H1 (cell line): ENCODE results near the gene EXD3. TPM values are rescaled to one million over a fixed set of nuclear protein-coding genes. Genes with fewer than 3 reads are reported as not detected.

ENCODE experiments used
- CTCF ChIA-PET: fragments of 300-600 bp; sonication (Branson Sonifier 250); formaldehyde crosslinking; loops from one replicate; lab custom pipeline; 2021; ENCODE audit not compliant: partially characterized antibody; lab: Charles Lee
- POLR2A ChIA-PET: fragments of 300-600 bp; sonication (Branson Sonifier 250); formaldehyde crosslinking; loops from one replicate; lab custom pipeline; 2021; ENCODE audit warnings: inconsistent platforms; ENCODE audit not compliant: partially characterized antibody; lab: Charles Lee
- DNase-seq, 2 experiments: peaks; one replicate each; pipeline versions ENCODE4 v3.0.0 to v3.0.0-alpha.2; 2010 to 2022; ENCODE audit warnings: low spot score in 2 of 2, low read depth in 1 of 2, mixed read lengths in 1 of 2
- FAIRE-seq: peaks from 2 replicates; lab custom pipeline; 2011; peaks lifted over from hg19 to GRCh38; lab: Jason Lieb, UNC
- H2AFZ ChIP-seq: 2 replicates; pipeline ENCODE4 v1.8.1; 2012; ENCODE audit warnings: low read length, inconsistent platforms
- H2AK5ac ChIP-seq: 2 replicates; pipeline ENCODE4 v1.6.1; 2013; ENCODE audit warnings: low read depth, low read length
- H2BK120ac ChIP-seq: replicated peaks from 2 replicates; pipeline ENCODE3; 2013; ENCODE audit warnings: low read depth, low read length, inconsistent platforms
- H2BK12ac ChIP-seq: 2 replicates; pipeline ENCODE4 v1.6.1; 2013; ENCODE audit warnings: low read depth, low read length
- H2BK15ac ChIP-seq: 2 replicates; pipeline ENCODE4 v1.6.1; 2013; ENCODE audit warnings: low read length
- H2BK20ac ChIP-seq: 2 replicates; pipeline ENCODE4 v1.6.1; 2013; ENCODE audit warnings: low read length
- H2BK5ac ChIP-seq: 2 replicates; pipeline ENCODE4 v1.6.1; 2013; ENCODE audit warnings: low read depth, low read length
- H3K14ac ChIP-seq: 2 replicates; pipeline ENCODE4 v1.6.1; 2013; ENCODE audit warnings: inconsistent platforms; ENCODE audit not compliant: insufficient read length
- H3K18ac ChIP-seq: 2 replicates; pipeline ENCODE4 v1.6.1; 2013; ENCODE audit warnings: low read length; ENCODE audit errors: extremely low read depth
- H3K23ac ChIP-seq: 2 replicates; pipeline ENCODE4 v1.6.1; 2013; ENCODE audit warnings: inconsistent platforms; ENCODE audit not compliant: insufficient read length
- H3K23me2 ChIP-seq: 2 replicates; pipeline ENCODE4 v1.6.1; 2013; ENCODE audit warnings: low read depth, low read length
- H3K27ac ChIP-seq: 2 replicates; pipeline ENCODE4 v1.6.1; 2011; ENCODE audit warnings: low read depth, low read length, inconsistent platforms
- H3K27me3 ChIP-seq, 4 experiments: replicated peaks in 1 of 4; 1 replicate in 1 of 4; 2 replicates in 3 of 4; pipeline versions ENCODE4 v1.6.1 to v1.8.1; 2011 to 2013; ENCODE audit warnings: low read length in 3 of 4, mild to moderate bottlenecking in 3 of 4, inconsistent platforms in 2 of 4, mixed read lengths in 2 of 4, moderate library complexity in 1 of 4; ENCODE audit not compliant: control insufficient read depth in 3 of 4, insufficient read depth in 3 of 4; ENCODE audit errors: extremely low read depth in 1 of 4
- H3K36me3 ChIP-seq, 4 experiments: 2 replicates each; pipeline versions ENCODE4 v1.6.1 to v1.8.1; 2011 to 2013; ENCODE audit warnings: mild to moderate bottlenecking in 4 of 4, low read length in 3 of 4, moderate library complexity in 2 of 4, control low read depth in 1 of 4, inconsistent platforms in 1 of 4; ENCODE audit not compliant: insufficient read depth in 4 of 4, control insufficient read depth in 2 of 4
- H3K4ac ChIP-seq: replicated peaks from 2 replicates; pipeline ENCODE3; 2013; ENCODE audit warnings: low read length, low read depth, mixed read lengths, inconsistent platforms; ENCODE audit not compliant: insufficient read length
- H3K4me1 ChIP-seq, 4 experiments: replicated peaks in 1 of 4; 1 replicate in 1 of 4; 2 replicates in 3 of 4; pipeline versions ENCODE4 v1.6.1 to v1.8.1; 2011 to 2013; ENCODE audit warnings: low read length in 3 of 4, inconsistent platforms in 2 of 4, mixed read lengths in 1 of 4; ENCODE audit not compliant: insufficient read depth in 4 of 4, control insufficient read depth in 3 of 4
- H3K4me2 ChIP-seq, 2 experiments: 2 replicates each; pipeline versions ENCODE4 v1.6.1 to v1.8.1; 2011 to 2013; ENCODE audit warnings: low read depth in 2 of 2, low read length in 2 of 2, control low read depth in 1 of 2, inconsistent platforms in 1 of 2, mild to moderate bottlenecking in 1 of 2; ENCODE audit not compliant: insufficient read depth in 1 of 2
- H3K4me3 ChIP-seq, 4 experiments: fragments of 200-600, 300-600 bp in 1 of 4; sonication (generic), shearing (Covaris generic), sonication (Bioruptor Twin) in 1 of 4; 2 replicates each; pipeline versions ENCODE4 v1.5.1 to v1.8.1; 2011 to 2016; ENCODE audit warnings: low read length in 4 of 4, low read depth in 3 of 4, control low read depth in 2 of 4, inconsistent platforms in 2 of 4, mild to moderate bottlenecking in 2 of 4, mixed read lengths in 1 of 4, moderate library complexity in 1 of 4; ENCODE audit not compliant: insufficient read depth in 2 of 4; ENCODE audit errors: extremely low read depth in 1 of 4
- H3K56ac ChIP-seq: replicated peaks from 2 replicates; pipeline ENCODE3; 2013; ENCODE audit warnings: low read depth, mild to moderate bottlenecking, mixed read lengths, low read length, inconsistent platforms; ENCODE audit not compliant: insufficient read length
- H3K79me1 ChIP-seq: 2 replicates; pipeline ENCODE4 v1.6.1; 2013; ENCODE audit warnings: low read depth, low read length, control low read depth
- H3K79me2 ChIP-seq, 2 experiments: 2 replicates each; pipeline versions ENCODE4 v1.6.1 to v1.8.1; 2012 to 2013; ENCODE audit warnings: low read length in 2 of 2, mild to moderate bottlenecking in 2 of 2, inconsistent platforms in 1 of 2; ENCODE audit not compliant: insufficient read depth in 2 of 2, control insufficient read depth in 1 of 2
- H3K9ac ChIP-seq, 4 experiments: replicated peaks in 1 of 4; 1 replicate in 1 of 4; 2 replicates in 3 of 4; pipeline versions ENCODE4 v1.6.1 to v1.8.1; 2011 to 2013; ENCODE audit warnings: low read depth in 3 of 4, low read length in 3 of 4, control low read depth in 2 of 4, mild to moderate bottlenecking in 2 of 4, moderate library complexity in 2 of 4, inconsistent platforms in 1 of 4; ENCODE audit errors: extremely low read depth in 1 of 4
- H3K9me3 ChIP-seq, 2 experiments: 2 replicates each; pipeline versions ENCODE4 v1.6.1 to v1.8.1; 2012 to 2013; ENCODE audit warnings: mild to moderate bottlenecking in 2 of 2, moderate library complexity in 2 of 2, control low read depth in 1 of 2, inconsistent platforms in 1 of 2, low read depth in 1 of 2, low read length in 1 of 2, mixed read lengths in 1 of 2; ENCODE audit not compliant: insufficient read depth in 2 of 2
- H4K20me1 ChIP-seq, 2 experiments: replicated peaks in 1 of 2; 2 replicates each; pipeline versions ENCODE3 to v1.8.1; 2011 to 2013; ENCODE audit warnings: inconsistent platforms in 2 of 2, low read length in 2 of 2, mild to moderate bottlenecking in 1 of 2; ENCODE audit not compliant: insufficient read depth in 2 of 2, control insufficient read depth in 1 of 2
- H4K5ac ChIP-seq: 2 replicates; pipeline ENCODE4 v1.6.1; 2013; ENCODE audit warnings: low read length, low read depth, mixed read lengths, inconsistent platforms; ENCODE audit not compliant: insufficient read length
- H4K8ac ChIP-seq: 2 replicates; pipeline ENCODE4 v1.8.0; 2013; ENCODE audit warnings: mild to moderate bottlenecking, moderate library complexity, low read length, inconsistent platforms; ENCODE audit not compliant: insufficient read depth; ENCODE audit errors: extremely low read depth
- H4K91ac ChIP-seq: replicated peaks from 2 replicates; pipeline ENCODE3; 2013; ENCODE audit warnings: low read length, mixed read lengths, inconsistent platforms; ENCODE audit not compliant: insufficient read length
- ASH2L ChIP-seq: fragments of 200-600, 300-600 bp; sonication (generic); IDR thresholded peaks from one replicate; pipeline ENCODE4 v1.7.1; 2017; ENCODE audit warnings: low read length
- CBX5 ChIP-seq: fragments of 300-800, 300-1000 bp; sonication (generic); IDR thresholded peaks from 2 replicates; pipeline ENCODE4 v1.7.1; 2016; ENCODE audit warnings: antibody characterized with exemption, low read length, low read depth
- CHD2 ChIP-seq: IDR thresholded peaks from 2 replicates; pipeline ENCODE4 v1.6.1; 2012; ENCODE audit warnings: low read length, improper control_type of control experiment
- CTBP2 ChIP-seq: IDR thresholded peaks from 2 replicates; pipeline ENCODE4 v1.7.0; 2011; ENCODE audit warnings: borderline replicate concordance, mild to moderate bottlenecking, moderate library complexity, mixed read lengths, low read length; ENCODE audit not compliant: insufficient read depth, insufficient read length
- NANOG ChIP-seq: IDR thresholded peaks from 2 replicates; pipeline ENCODE4 v1.6.1; 2011; ENCODE audit warnings: low read length, low read depth, mild to moderate bottlenecking, inconsistent platforms; ENCODE audit not compliant: insufficient read depth, poor library complexity, severe bottlenecking
- PHF8 ChIP-seq: fragments of 200-600 bp; sonication (generic); conservative IDR thresholded peaks from 2 replicates; pipeline ENCODE4 v1.7.1; 2012; ENCODE audit warnings: low read depth, mild to moderate bottlenecking, inconsistent platforms, low read length, moderate library complexity
- RNF2 ChIP-seq: fragments of 200-900, 300-1000 bp; sonication (generic); IDR thresholded peaks from 2 replicates; pipeline ENCODE4 v1.7.1; 2016; ENCODE audit warnings: borderline replicate concordance, low read depth, mild to moderate bottlenecking, antibody characterized with exemption, low read length; ENCODE audit not compliant: poor library complexity, severe bottlenecking; ENCODE audit errors: missing control alignments
- RXRA ChIP-seq: IDR thresholded peaks from 2 replicates; pipeline ENCODE4 v1.6.1; 2011; ENCODE audit warnings: low read depth, mild to moderate bottlenecking, low read length, moderate library complexity; ENCODE audit not compliant: insufficient read depth
- SIRT6 ChIP-seq: IDR thresholded peaks from one replicate; pipeline ENCODE4 v1.7.1; 2012; ENCODE audit warnings: low read length, inconsistent platforms
- SP1 ChIP-seq: IDR thresholded peaks from 2 replicates; pipeline ENCODE4 v1.6.1; 2011; ENCODE audit warnings: low read depth, low read length
- SP2 ChIP-seq: IDR thresholded peaks from 2 replicates; pipeline ENCODE4 v1.6.1; 2012; ENCODE audit warnings: mild to moderate bottlenecking, low read length, inconsistent platforms
- SP4 ChIP-seq: IDR thresholded peaks from 2 replicates; pipeline ENCODE4 v1.6.1; 2012; ENCODE audit warnings: low read length, inconsistent platforms
- SRF ChIP-seq: IDR thresholded peaks from 2 replicates; pipeline ENCODE4 v1.6.1; 2011; ENCODE audit warnings: mild to moderate bottlenecking, low read depth, low read length, moderate library complexity
- SUZ12 ChIP-seq: fragments of 200-600 bp; sonication (generic); IDR thresholded peaks from 2 replicates; pipeline ENCODE4 v1.6.1; 2012; ENCODE audit warnings: mild to moderate bottlenecking, inconsistent platforms, low read length, moderate library complexity, mixed read lengths
- TBP ChIP-seq: IDR thresholded peaks from 2 replicates; pipeline ENCODE4 v1.6.1; 2011; ENCODE audit warnings: low read depth, low read length, improper control_type of control experiment
- WGBS, 2 experiments: shearing (Covaris generic) in 1 of 2; methylation state at CpG; one replicate each; pipeline versions ENCODE4 v1.1.6 to v1.1.7; 2013 to 2015; ENCODE audit warnings: low lambda C conversion rate in 2 of 2, mixed read lengths in 2 of 2, inconsistent platforms in 1 of 2, low coverage in 1 of 2, missing lambda C conversion rate in 1 of 2; ENCODE audit not compliant: insufficient replicate concordance in 2 of 2, insufficient coverage in 1 of 2, insufficient read length in 1 of 2; ENCODE audit errors: extremely low coverage in 1 of 2, missing lambda C conversion rate in 1 of 2; 5-methylcytosine and 5-hydroxymethylcytosine counted together
- polyA plus RNA-seq, 7 experiments: library from polyadenylated mRNA; depleted of rRNA in 3 of 7; stranded (reverse) in 5 of 7; unstranded in 2 of 7; fragments of >200 nt in 5 of 7; fragments of 200-250 nt in 2 of 7; gene quantifications; 1 replicate in 5 of 7; 2 replicates in 1 of 7; 4 replicates in 1 of 7; pipeline versions ENCODE4 v1.2.1 to v1.2.3, GENCODE V29; 2011 to 2013; ENCODE audit warnings: missing spikeins in 2 of 7, mixed read lengths in 2 of 7
- total RNA-seq: library from RNA; stranded (reverse); fragmentation: NEBNext Ultra II Directional; extraction: Animal tissue kit (Norgen Biotek cat#: 25700); gene quantifications from 2 replicates; pipeline ENCODE4 v1.2.1, GENCODE V29; 2021

The EXD3 gene
- total and polyA plus RNA-seq, 2 of the 8 experiments (the other 6 are each of a cell fraction or from before 2014, with no cell fraction given) = 7.2 to 9.4 TPM

GRCh38 chr9:137371521-137371941, 51.4 kb downstream of the EXD3 start:
- no peak overlapping the region for H2BK20ac ChIP-seq
- H3K27ac ChIP-seq = no peak overlapping the region
- H4K20me1 ChIP-seq = peaks cover 0 to 1% of the 10 kb centered on the region in 2 experiments
- H3K23me2 ChIP-seq = no peaks in the 10 kb centered on the region
- H3K27me3 ChIP-seq = 0 out of 7 replicates have a peak, but pooled peaks cover 0 to 2% (median 0%) of the 10 kb centered on the region in 4 experiments
- no peak overlapping the region for H3K9ac ChIP-seq
- H3K4me2 ChIP-seq = no peak overlapping the region
- no peaks in the 10 kb centered on the region for H3K36me3 ChIP-seq
- no peak overlapping the region for H2AFZ ChIP-seq
- 98% methylated on average over 11 of the region's 16 CpGs; no CpG with 5 or more reads in 1 of the 2 experiments for WGBS, 2 experiments
- H3K79me2 ChIP-seq = no peaks in the 10 kb centered on the region
- no peak overlapping the region for H3K18ac ChIP-seq
- H2BK12ac ChIP-seq = no peak overlapping the region
- no peak overlapping the region for H2BK120ac ChIP-seq
- no peaks in the 10 kb centered on the region; a peak in 2 of 7 replicates for H3K4me1 ChIP-seq
- no peaks in the 10 kb centered on the region; a peak in 1 of 4 replicates for H3K9me3 ChIP-seq
- no peak overlapping the region for H4K8ac ChIP-seq
- H3K14ac ChIP-seq = no peak overlapping the region
- FAIRE-seq = no peak
- H3K56ac ChIP-seq = no peak overlapping the region
- no peak overlapping the region for H3K4ac ChIP-seq
- no peak overlapping the region for H2BK15ac ChIP-seq
- H3K23ac ChIP-seq = no peak overlapping the region
- POLR2A ChIA-PET = interaction anchor here (0.9 kb wide), 1 partner anchor 52 kb away, joined by 4 read pairs; the partner anchor contains the start of genes EXD3 and NOXA1
- H2AK5ac ChIP-seq = no peak overlapping the region
- H3K4me3 ChIP-seq = no peak overlapping the region
- DNase-seq = no peak
- peak overlapping the region; percentile 65 for H4K91ac ChIP-seq
- CTCF ChIA-PET = interaction anchor here (3.1 kb wide), 1 partner anchor 11 kb away, joined by 9 read pairs; no protein-coding TSS in a partner anchor
- no peak overlapping the region for H4K5ac ChIP-seq
- H3K79me1 ChIP-seq = no peaks in the 10 kb centered on the region
- no peak overlapping the region for H2BK5ac ChIP-seq
- no peak for TF ChIP-seq SP1
- TF ChIP-seq SP2 = no peak
- TF ChIP-seq ASH2L = no peak
- TF ChIP-seq SRF = no peak
- TF ChIP-seq CTBP2 = no peak
- no peak for TF ChIP-seq RXRA
- TF ChIP-seq SIRT6 = no peak
- no peak for TF ChIP-seq TBP
- no peak for TF ChIP-seq CBX5
- TF ChIP-seq RNF2 = no peak
- TF ChIP-seq NANOG = no peak
- TF ChIP-seq CHD2 = no peak
- TF ChIP-seq SP4 = no peak
- no peak for TF ChIP-seq SUZ12
- TF ChIP-seq PHF8 = no peak
